Measurements from ENCODE around the gene SCAMP1.
A peak's percentile ranks its signal among the peaks of the same experiment; 100 is the strongest.
"Not testable (repeated sequence)": the region's sequence is repeated elsewhere in the genome, so short reads cannot be mapped to it uniquely, and the experiment has no call there.

SCAMP1 gene

DNA sequence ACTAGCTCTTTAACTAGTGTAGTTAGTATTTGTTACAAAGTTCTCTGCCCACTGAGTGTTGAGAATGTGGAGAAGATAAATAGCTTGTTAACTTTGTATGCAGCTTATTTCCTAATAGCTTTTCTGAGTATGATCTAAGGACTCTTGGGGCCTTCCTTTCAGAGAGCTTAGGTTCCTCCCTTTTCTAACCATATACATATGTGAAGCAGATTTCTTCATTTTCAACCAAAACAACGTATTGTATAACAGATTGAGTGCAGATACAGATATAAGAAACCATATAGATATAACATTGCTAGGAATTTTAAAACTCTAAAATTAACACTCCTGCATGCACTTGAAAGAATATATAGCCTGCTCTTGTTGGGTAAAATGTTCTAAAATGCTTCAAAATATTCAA lies 70.4 kb downstream of the SCAMP1 start:
- FAIRE-seq, result no peak

- FAIRE-seq, result no peak
These were observed 73.6 kb downstream of the SCAMP1 start for GRCh38 chr5:78433972-78434371.

DNA sequence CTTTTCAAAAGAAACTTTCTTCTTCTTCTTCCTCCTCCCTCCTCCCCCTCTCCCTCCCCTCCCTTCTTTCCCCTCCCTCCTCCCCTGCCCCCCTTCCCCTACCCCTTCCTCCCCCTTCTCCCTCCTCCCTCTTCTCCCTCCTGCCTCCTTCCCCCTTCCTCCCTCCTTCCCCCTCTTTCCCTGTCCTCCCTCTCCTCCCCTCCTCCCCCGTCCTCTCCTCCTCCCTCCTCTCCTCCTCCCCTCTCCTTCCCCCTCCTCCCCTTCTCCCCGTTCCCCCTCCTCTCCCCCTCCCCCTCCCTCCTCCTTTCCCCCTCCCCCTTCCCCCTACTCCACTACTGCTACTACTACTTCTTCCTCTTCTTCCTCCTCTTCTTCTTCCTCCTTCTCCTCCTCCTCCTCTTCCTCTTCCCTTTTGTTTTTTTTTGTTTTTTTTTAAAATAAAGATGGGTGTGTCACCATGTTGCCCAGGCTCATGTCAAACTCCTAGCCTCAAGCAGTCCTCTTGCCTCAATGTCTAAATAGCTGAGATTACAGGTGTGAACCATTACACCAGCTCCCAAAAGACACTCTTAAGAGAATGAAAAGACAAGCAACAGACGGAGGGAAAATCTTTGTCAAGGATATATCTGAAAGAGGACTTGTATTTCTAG lies 87.5 kb downstream of the SCAMP1 start:
- FAIRE-seq, result no peak

GRCh38 chr5:78449103-78449502 lies 88.7 kb downstream of the SCAMP1 start:
- no peak for FAIRE-seq

GRCh38 chr5:78457507-78457906 lies 97.1 kb downstream of the SCAMP1 start:
- not testable (repeated sequence) for FAIRE-seq

GRCh38 chr5:78458843-78459242 lies 98.4 kb downstream of the SCAMP1 start:
- no peak for FAIRE-seq

DNA sequence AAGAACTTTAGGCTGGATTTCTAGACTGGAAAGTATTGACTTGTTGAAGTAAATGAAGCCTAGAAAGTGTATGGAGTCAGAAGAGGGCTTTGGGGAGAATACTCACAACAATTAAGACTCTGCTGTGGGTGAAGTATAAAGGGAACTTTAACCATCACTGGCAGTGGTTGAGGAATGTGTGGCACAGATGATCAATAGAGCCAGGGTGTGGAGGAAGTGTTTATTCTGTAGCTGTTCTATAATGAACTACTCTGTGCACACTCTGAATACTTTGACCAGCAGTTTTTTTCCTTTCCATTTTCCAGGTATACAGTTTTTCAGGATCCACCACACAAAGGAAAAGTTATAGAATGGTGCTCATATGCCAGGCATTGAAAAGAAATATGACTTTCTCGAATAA lies 106.7 kb downstream of the SCAMP1 start:
- no peak for FAIRE-seq

DNA sequence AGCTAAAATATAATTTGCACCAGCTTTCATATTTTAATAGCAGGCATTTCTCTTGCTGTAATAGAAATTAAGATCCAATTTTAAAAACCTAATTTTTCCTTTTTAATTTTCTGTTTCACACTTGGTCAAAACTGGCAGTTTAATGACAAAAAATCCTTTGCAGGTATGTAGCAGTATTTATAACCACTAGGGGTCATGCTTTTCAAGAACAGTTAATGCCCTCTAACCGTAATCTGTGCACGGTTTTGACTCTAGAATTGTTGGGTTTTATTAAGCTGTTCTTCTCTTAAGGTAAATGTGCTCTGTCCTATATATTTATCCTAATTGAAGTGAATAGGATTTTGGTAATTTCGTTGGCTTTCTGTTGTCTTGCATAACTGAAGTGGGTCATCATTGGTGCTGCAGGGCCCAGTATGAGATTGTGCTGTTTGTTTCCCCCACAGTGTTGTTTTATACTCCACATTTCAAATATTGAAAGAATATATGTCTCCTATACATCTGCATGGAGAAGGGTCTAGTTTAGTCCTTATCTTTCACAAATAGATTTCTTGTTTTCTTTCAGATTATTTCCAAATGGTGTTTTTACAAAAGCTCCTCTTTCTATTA lies 107.4 kb downstream of the SCAMP1 start:
- peak; percentile 76 for FAIRE-seq

- FAIRE-seq, result no peak
These were observed 111.5 kb downstream of the SCAMP1 start for GRCh38 chr5:78471896-78472295.

DNA sequence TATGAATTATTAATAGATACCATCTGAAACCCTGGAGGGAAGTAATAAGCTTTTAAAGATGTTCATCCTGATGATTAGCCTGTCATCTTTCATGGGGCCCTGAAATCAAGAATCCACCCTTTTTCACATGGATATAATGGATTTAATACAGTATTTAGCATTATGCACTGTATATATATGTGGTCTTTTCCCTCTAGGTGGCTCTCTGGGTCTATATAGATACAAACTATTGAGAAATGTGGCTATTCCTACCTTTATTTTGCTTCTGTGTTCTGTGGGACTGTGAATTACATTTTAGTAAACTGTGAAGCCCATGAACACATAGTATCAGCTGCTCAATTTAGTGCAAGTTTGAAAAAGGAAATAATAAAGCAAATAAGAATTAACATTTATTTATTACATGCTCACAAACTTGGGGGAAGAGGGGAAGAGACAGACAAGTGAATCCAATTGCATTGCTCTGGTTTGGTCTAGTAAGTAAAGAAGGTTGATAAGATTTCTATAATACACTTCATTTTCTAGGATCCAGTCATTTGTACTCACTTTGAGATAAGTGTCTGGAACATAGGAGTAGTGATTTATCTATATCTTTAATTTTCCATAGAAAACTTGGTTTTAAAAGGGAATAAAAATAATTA lies 112.2 kb downstream of the SCAMP1 start:
- no peak for FAIRE-seq

DNA sequence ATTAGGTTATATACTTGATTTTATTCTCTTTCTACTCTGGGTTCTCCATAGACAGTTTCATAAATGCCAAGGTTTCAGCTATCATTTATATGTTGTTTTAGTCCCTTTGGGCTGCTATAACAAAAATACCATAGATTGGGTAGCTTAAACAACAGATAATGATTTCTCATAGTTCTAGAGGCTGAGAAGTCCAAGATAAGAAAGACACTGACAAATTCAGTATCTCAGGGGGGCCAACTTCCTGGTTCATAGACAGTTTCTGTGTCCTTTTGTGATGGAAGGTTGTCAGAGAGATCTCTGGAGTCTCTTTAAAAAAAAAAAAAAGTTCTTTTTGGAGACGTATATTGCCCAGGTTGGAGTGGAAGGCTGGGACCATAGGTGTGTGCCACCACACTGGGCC lies 113.3 kb downstream of the SCAMP1 start:
- no peak for FAIRE-seq

DNA sequence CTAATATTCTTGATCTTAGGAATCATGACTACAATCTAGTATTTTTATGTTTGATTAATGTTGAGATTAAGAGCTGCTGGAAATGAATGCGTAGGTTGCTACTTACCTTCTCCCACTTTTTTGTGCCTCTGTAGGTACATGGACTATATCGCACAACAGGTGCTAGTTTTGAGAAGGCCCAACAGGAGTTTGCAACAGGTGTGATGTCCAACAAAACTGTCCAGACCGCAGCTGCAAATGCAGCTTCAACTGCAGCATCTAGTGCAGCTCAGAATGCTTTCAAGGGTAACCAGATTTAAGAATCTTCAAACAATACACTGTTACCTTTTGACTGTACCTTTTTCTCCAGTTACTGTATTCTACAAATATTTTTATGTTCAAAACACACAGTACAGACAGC lies 115.0 kb downstream of the SCAMP1 start:
- FAIRE-seq, result no peak

GRCh38 chr5:78476795-78477194 lies 116.4 kb downstream of the SCAMP1 start:
- no peak for FAIRE-seq

DNA sequence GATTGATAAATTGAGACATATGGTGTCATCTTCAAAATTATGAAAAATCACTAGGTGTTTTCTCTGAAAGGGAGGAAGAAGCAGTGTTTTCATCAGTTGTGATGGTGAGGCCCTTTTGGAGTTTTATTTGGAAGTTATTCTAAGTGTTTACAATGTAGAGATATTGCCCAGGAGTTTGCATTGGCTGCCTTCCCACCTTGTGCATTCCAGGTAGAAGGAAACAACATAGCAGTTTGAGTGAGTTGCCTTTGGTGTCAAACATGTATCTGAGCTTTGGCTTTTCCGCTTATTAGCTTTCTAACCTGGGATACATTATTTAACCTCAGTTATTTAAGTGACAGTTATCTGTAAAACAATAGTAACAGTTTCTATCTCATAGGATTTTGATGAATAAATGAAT lies 122.5 kb downstream of the SCAMP1 start:
- FAIRE-seq, result no peak

GRCh38 chr5:78483809-78484521 lies 123.5 kb downstream of the SCAMP1 start:
- no peak for FAIRE-seq

DNA sequence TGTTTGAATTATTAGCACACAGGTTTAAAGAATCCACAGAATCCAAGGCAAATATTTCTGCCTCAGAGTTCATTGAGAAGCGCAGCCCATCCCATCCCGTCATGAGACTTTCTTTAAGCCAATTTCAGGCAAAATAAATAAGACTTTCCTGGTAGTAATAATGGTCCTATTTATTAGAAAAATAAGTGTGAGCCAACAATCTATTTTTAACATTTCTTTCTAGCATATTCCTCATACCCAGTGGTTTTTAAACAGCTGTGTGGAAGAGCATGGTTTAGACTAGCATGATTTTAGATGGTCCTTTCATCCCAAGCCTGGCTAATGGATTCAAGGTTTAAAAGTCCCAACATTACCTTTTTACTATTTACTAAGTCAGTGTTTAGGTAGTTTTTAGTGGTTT lies 125.8 kb downstream of the SCAMP1 start:
- FAIRE-seq, result no peak

- no peak for FAIRE-seq
These were observed 127.4 kb downstream of the SCAMP1 start for GRCh38 chr5:78487846-78488245.

DNA sequence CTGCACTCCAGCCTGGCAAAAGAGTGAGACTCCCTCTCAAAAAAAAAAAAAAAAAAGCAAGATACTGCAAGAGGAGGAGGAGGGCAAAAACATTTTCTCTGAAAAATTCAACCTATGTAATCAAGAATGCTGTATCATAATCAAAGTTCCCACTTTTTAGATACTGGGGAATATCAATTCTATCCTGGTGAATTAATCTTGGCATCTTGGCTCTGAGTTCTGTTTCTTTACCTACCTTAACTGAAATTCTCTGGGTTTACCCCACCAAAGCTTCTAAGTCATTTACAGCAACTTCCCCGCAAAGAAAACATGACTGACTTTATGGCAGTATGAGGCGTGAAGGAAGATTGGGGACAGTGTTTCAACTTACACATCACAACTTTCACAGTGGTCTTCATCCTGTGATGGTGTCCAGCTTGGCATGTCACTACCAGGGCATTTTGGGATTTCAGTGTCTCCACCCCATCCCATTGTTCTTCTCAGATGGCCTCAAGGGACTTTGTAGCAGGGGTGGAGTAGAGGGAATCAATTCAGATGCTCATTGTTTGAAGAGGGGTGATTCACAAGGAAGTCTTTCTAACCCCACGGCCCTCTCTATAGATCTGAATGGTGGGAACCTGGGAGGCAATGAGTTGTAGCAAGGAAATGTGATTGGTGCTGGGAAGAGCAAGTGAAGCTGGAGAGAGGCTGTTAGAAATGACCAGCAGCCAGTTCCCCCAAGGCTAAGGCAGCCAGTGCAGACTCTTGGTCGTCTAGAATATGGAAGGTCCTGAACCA lies 130.5 kb downstream of the SCAMP1 start:
- no peak for FAIRE-seq

DNA sequence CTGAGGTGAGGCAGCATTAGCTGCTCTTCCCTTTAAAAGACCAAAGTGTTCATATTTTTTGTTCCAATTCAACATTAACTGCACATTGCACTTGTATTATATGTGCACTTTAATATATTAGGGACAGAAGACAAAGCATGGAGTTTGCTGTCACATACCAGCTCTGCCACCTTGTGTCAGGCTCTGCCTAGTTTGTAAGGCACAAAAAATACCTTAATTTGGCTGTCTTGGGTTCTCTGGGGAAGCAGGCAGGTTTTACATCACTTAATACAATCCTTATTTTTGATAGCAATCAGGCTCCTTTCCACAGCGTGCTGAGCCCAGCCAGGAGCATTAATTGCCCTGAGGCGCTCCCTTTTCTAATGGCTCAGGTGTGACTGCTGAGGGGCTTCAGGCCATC lies 131.8 kb downstream of the SCAMP1 start:
- no peak for FAIRE-seq

DNA sequence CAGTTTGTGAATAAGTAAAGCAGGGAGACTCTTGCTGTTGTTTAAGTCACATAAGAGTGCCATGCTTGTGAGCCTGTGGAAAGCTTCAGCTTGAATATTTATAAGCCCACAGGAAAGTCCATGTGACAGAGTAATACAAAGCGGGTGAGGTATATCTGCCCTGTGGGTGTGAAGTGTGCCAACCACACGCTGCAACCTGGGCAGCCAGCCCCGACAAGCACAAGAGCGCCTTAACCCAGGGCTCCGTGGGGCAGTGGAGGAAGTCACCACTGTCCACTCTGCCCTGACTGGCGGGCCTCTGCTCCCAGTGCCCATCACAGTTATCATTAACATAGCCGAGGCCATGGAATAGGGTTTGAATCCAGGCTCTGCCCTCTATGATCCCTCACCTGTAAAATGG lies 132.2 kb downstream of the SCAMP1 start:
- no peak for FAIRE-seq

- FAIRE-seq, result no peak
These were observed 135.4 kb downstream of the SCAMP1 start for GRCh38 chr5:78495800-78496199.

DNA sequence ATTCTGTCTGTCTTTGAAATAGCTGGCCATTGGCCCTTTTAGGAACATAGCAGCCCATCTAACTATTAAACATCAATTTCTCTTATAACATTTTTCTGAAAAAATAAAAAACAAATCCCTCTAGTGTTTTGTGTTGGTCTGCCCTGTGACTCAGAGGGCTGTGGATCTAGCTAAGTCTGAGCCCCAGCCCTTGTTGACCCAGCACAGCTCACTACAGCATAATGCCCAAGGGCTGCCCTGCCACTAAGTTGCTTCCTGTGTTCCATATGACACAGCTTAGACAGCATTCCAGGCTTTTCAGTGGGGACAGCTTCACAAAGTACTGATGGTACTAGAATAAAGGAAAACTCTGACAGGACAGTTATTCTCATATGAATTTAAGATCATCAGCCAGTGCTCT lies 136.0 kb downstream of the SCAMP1 start:
- FAIRE-seq, result no peak
